Lower leg skin (tissue), 3 donors: ENCODE data around the gene GDPD5.

Experiments used
- CTCF ChIP-seq, 3 donors: fragments of 450-650 bp; IDR thresholded peaks; one replicate each; pipeline ENCODE4 v1.5.1; 2016; ENCODE audit warnings: antibody characterized with exemption in 3 of 3, mild to moderate bottlenecking in 3 of 3, moderate library complexity in 2 of 3
- POLR2A ChIP-seq, 2 donors: fragments of 450-650 bp; IDR thresholded peaks; one replicate each; pipeline ENCODE4 v1.6.1; 2016 to 2017; ENCODE audit warnings: antibody characterized with exemption in 2 of 2, mild to moderate bottlenecking in 1 of 2, moderate library complexity in 1 of 2

GRCh38 chr11:75447415-75447814, 78.3 kb downstream of the GDPD5 start:
- TF ChIP-seq CTCF (IDR thresholded peaks at IDR 0.05) (no peak), POLR2A (IDR thresholded peaks at IDR 0.05) (no peak)
